Astrocyte of the spinal cord (primary cell): ENCODE data around the gene ADARB2.
"Not testable (repeated sequence)": the region's sequence is repeated elsewhere in the genome, so short reads cannot be mapped to it uniquely, and the experiment has no call there.

ENCODE experiments used
- DNase-seq: peaks from one replicate; pipeline ENCODE4 v3.0.0; 2011; ENCODE audit warnings: low read depth, low spot score
- H3K4me3 ChIP-seq: 2 replicates; pipeline ENCODE4 v1.5.1; 2011; ENCODE audit warnings: low read depth, mild to moderate bottlenecking, low read length, moderate library complexity
- in situ Hi-C: cut with HindIII; loops from 2 replicates; pipeline ENCODE4 v1.10.0; 2017; ENCODE audit warnings: low sequenced_read_pairs
- TF ChIP-seq, protein P1 (sequence below): IDR thresholded peaks from 2 replicates; pipeline ENCODE4 v1.5.1; 2012; ENCODE audit warnings: low read depth, mild to moderate bottlenecking, low read length, inconsistent platforms

ADARB2 gene

GRCh38 chr10:1774796-1775195, 37.5 kb upstream of the ADARB2 start:
- TF ChIP-seq, protein P1, sequence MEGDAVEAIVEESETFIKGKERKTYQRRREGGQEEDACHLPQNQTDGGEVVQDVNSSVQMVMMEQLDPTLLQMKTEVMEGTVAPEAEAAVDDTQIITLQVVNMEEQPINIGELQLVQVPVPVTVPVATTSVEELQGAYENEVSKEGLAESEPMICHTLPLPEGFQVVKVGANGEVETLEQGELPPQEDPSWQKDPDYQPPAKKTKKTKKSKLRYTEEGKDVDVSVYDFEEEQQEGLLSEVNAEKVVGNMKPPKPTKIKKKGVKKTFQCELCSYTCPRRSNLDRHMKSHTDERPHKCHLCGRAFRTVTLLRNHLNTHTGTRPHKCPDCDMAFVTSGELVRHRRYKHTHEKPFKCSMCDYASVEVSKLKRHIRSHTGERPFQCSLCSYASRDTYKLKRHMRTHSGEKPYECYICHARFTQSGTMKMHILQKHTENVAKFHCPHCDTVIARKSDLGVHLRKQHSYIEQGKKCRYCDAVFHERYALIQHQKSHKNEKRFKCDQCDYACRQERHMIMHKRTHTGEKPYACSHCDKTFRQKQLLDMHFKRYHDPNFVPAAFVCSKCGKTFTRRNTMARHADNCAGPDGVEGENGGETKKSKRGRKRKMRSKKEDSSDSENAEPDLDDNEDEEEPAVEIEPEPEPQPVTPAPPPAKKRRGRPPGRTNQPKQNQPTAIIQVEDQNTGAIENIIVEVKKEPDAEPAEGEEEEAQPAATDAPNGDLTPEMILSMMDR = no peak
- no peak for DNase-seq
- in situ Hi-C loops = no loop called here
- H3K4me3 ChIP-seq = no peak overlapping the region

DNA sequence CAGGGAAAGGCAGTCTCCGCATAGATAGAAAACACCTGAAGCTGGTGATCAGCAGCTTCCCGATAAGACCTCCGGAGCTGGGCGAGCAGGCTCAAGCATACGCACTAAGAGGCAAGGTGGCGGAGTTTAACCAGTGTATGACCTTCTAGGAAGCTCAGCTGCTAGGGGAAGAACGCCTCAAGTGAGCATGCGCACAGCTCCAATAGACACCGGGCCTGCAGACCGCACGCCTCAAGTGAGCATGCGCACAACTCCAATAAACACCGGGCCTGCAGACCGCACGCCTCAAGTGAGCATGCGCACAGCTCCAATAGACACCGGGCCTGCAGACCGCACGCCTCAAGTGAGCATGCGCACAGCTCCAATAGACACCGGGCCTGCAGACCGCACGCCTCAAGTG, 35.9 kb upstream of the ADARB2 start:
- DNase-seq, in situ Hi-C loops, H3K4me3 ChIP-seq: not testable (repeated sequence)

DNA sequence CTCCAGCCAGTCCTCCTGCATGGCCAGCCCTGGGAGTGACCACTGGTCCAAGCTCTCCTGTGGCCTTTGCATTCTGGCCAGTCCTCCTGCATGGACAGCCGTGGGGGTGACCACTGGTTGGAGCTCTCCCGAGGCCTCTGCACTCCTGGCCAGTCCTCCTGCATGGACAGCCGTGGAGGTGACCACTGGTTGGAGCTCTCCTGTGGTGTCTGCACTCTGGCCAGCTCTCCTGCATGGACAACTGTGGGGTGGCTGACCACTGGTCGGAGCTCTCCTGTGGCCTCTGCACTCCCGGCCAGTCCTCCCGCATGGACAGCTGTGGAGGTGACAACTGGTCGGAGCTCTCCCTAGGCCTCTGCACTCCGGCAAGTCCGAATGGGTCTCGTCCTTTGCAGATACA, 28.7 kb upstream of the ADARB2 start:
- TF ChIP-seq, protein P1 = no peak
- no peak overlapping the region for H3K4me3 ChIP-seq
- in situ Hi-C loops = no loop called here
- no peak for DNase-seq

DNA sequence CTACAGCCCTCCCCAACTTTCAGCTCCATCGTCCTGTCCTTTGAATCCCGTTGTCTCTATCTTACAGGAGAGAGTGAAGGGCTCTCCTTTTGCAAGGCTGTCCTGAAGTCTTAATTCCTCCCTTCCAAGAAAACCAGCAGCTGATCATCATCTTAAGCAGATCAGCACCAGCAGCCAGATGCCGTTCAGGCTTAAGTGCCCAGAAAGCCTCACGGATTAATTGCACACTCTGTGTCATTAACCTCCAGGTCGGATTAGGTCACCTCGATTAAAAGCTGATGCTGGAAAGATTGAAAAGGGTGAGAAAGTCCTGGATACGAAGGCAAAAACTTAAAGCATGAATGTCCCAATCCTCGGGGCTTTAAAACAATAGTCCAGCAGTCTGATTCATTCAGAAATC, 24.8 kb upstream of the ADARB2 start:
- DNase-seq = no peak
- in situ Hi-C loops = no loop called here
- TF ChIP-seq, protein P1 = no peak
- H3K4me3 ChIP-seq = no peak overlapping the region

DNA sequence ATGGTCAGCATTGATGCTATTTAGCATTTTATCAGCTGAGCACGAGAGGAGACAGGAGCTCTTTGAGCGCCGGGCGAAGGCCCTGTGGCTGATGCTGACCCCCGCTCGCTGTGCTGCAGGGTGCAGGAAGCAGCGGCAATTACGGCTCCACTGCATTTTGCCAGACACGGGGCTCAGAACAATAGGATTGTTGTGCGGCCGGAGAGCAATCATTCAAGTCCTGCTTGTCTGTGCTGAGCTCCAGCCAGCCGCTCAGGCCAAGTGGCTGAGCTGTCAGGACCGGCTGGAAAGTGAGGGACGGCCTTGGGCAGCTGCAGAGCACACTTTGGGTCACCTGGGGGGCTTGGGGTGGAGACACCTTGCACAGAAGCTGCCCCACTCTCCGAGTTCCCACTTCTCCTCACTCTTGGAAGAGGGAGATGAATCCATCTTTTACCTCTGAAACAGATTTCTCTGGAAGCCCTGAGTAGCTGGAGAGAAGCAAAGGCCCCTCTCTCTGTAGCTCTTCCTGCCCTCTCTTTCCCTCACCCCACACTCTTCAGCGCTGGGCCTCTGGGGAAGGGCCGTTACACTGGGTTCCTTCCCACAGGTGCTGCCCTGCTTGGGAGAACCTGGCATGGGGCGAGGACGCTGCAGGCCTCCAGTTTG, 17.3 kb upstream of the ADARB2 start:
- no peak for DNase-seq
- TF ChIP-seq, protein P1 = no peak
- in situ Hi-C loops = no loop called here
- H3K4me3 ChIP-seq = no peak overlapping the region

- H3K4me3 ChIP-seq = no peak overlapping the region
- DNase-seq = no peak
- TF ChIP-seq, protein P1 = no peak
- in situ Hi-C loops = no loop called here
These were observed 14.8 kb upstream of the ADARB2 start for GRCh38 chr10:1752153-1752552.

DNA sequence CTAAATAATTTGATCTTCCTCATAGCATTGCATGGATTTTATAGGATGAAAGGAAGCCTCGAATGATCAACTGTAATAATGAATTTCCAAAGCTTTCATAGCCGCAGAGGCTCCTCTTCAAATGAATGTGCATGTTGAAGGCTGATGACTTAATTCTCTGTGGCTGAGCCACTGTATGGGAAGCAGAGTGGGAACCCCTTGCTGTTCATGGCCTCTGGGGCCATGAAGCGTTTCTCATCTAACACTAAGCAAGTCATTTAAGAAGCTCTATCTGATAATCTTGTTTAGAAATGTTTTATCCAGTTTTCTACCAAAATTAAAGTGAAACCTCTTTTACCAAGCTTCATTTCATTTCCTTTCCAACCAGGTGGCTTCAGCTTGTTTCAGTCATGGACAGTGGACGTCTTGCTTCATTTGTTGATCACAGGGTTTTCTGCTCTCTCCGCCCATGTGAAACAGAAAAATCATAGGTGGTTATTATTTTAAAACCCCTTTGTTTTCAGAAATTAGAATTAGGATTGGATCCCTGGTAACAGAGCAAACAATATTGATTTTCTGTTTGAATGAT, 10.3 kb upstream of the ADARB2 start:
- in situ Hi-C loops = no loop called here
- no peak for DNase-seq
- H3K4me3 ChIP-seq = no peak overlapping the region
- TF ChIP-seq, protein P1 = no peak
